Measurements from ENCODE around the gene PCMTD2. TPM values are rescaled to one million over a fixed set of nuclear protein-coding genes. Genes with fewer than 3 reads are reported as not detected.
A peak's percentile ranks its signal among the peaks of the same experiment; 100 is the strongest.

PCMTD2 gene
- total and polyA plus RNA-seq, 2 of the 13 experiments (the other 11 are each of a cell fraction or from before 2014, with no cell fraction given), result 47.0 to 76.9 TPM

DNA sequence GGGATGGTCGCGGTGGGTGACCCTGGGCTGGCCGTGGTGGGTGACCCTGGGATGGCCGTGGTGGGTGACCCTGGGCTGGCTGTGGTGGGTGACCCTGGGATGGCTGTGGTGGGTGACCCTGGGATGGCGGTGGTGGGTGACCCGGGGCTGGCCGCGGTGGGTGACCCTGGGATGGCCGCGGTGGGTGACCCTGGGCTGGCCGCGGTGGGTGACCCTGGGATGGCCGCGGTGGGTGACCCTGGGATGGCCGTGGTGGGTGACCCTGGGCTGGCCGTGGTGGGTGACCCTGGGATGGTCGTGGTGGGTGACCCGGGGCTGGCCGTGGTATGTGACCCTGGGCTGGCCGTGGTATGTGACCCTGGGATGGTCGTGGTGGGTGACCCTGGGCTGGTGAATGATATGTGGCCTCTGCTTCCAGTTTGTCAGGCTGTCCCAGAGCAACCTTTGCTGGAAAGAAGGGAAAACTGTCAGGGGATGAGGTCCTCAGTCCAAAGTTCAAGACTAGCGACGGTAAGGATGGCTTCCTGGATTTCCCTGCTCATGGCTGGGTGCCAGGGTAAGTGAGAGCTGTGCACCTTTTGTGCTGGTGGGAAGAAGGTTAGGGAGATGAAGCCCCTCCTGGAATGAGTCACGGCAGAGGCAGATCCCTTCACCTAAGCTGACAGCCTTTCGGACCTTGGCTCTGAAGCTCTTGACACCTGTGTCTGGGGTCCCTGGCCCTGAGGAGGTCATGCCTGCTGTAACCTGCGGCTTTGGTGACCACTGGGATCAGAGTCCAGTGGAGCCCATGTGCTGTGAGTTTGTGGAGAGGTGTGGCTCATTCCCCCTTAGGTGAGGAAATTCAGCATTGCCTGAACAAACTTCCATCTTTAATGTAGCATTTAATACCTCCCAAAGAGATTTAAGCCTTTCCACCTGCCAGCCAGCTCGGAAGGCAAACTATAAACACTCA, 19.1 kb upstream of the PCMTD2 start (continued):
- TF ChIP-seq SKI (IDR thresholded peaks at IDR 0.05; ENCODE audit: partially characterized antibody) (peak; percentile 81), ZNF775 (CRISPR knock-in tag; IDR thresholded peaks at IDR 0.05; ENCODE audit: borderline replicate concordance) (no peak), ZNF776 (CRISPR knock-in tag; IDR thresholded peaks at IDR 0.05) (no peak), ERF (CRISPR knock-in tag; IDR thresholded peaks at IDR 0.05) (peak; percentile 85), MED1 (CRISPR knock-in tag; IDR thresholded peaks at IDR 0.05) (peak; percentile 72), EHMT2 (IDR thresholded peaks at IDR 0.05; ENCODE audit: borderline replicate concordance, low read depth, low read length) (peak; percentile 35; the same call in 1 of the 2 replicates), ZNF10 (CRISPR knock-in tag; IDR thresholded peaks at IDR 0.05; ENCODE audit: borderline replicate concordance, low read depth) (no peak), GFI1 (CRISPR knock-in tag; IDR thresholded peaks at IDR 0.05; ENCODE audit: borderline replicate concordance) (0 out of 2 replicates have a peak, but pooled peaks have one; percentile 15), NFYB (CRISPR knock-in tag; IDR thresholded peaks at IDR 0.05) (no peak), RFX1 (IDR thresholded peaks at IDR 0.05) (no peak), MTA1 (CRISPR knock-in tag; IDR thresholded peaks at IDR 0.05; ENCODE audit: borderline replicate concordance) (peak; percentile 96), CBX2 (IDR thresholded peaks at IDR 0.05; ENCODE audit: low read depth, low read length) (no peak), CBX2 (CRISPR knock-in tag; IDR thresholded peaks at IDR 0.05; ENCODE audit: low read depth) (peak; percentile 78; the same call in 1 of the 2 replicates), ZNF160 (CRISPR knock-in tag; IDR thresholded peaks at IDR 0.05) (peak; percentile 45; the same call in 1 of the 2 replicates), ZBTB3 (CRISPR knock-in tag; IDR thresholded peaks at IDR 0.05; ENCODE audit: borderline replicate concordance, low read depth) (no peak), HNF4A (CRISPR knock-in tag; IDR thresholded peaks at IDR 0.05) (peak; percentile 97), ZNF572 (CRISPR knock-in tag; IDR thresholded peaks at IDR 0.05) (no peak), MNT (IDR thresholded peaks at IDR 0.05) (no peak; the same call in 1 of the 2 replicates), FOSL1 (CRISPR knock-in tag; IDR thresholded peaks at IDR 0.05; ENCODE audit: borderline replicate concordance) (peak; percentile 60; the same call in 1 of the 2 replicates), ZNF3 (CRISPR knock-in tag; IDR thresholded peaks at IDR 0.05) (no peak), ADNP (CRISPR knock-in tag; IDR thresholded peaks at IDR 0.05) (no peak; the same call in 1 of the 2 replicates), ZSCAN20 (CRISPR knock-in tag; IDR thresholded peaks at IDR 0.05; ENCODE audit: borderline replicate concordance) (peak; percentile 83; the same call in 1 of the 2 replicates), ZNF34 (CRISPR knock-in tag; IDR thresholded peaks at IDR 0.05; ENCODE audit: borderline replicate concordance) (no peak), NCOR1 (IDR thresholded peaks at IDR 0.05; ENCODE audit: borderline replicate concordance, low read length) (peak; percentile 96), HNF4G (IDR thresholded peaks at IDR 0.05; ENCODE audit: borderline replicate concordance, low read depth, low read length) (peak; percentile 93), HNF4G (CRISPR knock-in tag; IDR thresholded peaks at IDR 0.05; ENCODE audit: borderline replicate concordance, low read depth) (peak; percentile 93; the same call in 1 of the 2 replicates), SMC3 (IDR thresholded peaks at IDR 0.05; ENCODE audit: low read length) (no peak; the same call in 1 of the 2 replicates), RCOR2 (CRISPR knock-in tag; IDR thresholded peaks at IDR 0.05) (peak; percentile 66; the same call in 1 of the 2 replicates), ZKSCAN8 (CRISPR knock-in tag; IDR thresholded peaks at IDR 0.05; ENCODE audit: borderline replicate concordance) (no peak; the same call in 1 of the 2 replicates)
- TF ChIP-seq, protein P1, sequence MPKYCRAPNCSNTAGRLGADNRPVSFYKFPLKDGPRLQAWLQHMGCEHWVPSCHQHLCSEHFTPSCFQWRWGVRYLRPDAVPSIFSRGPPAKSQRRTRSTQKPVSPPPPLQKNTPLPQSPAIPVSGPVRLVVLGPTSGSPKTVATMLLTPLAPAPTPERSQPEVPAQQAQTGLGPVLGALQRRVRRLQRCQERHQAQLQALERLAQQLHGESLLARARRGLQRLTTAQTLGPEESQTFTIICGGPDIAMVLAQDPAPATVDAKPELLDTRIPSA (CRISPR knock-in tag; IDR thresholded peaks at IDR 0.05; ENCODE audit: borderline replicate concordance), result no peak
